SK-N-MC (cell line): Measurements from ENCODE around the gene TMIE.

ENCODE experiments used
- DNase-seq: peaks from one replicate; pipeline ENCODE4 v3.0.0-alpha.2; 2011; ENCODE audit warnings: low read depth, low spot score
- H3K27ac ChIP-seq: fragments of 200-600 bp; sonication (generic); 2 replicates; pipeline ENCODE4 v1.5.1; 2016; ENCODE audit warnings: mixed run types
- H3K36me3 ChIP-seq: fragments of 200-600 bp; sonication (generic); 2 replicates; pipeline ENCODE4 v1.6.1; 2017; ENCODE audit warnings: antibody characterized with exemption, low read length, mixed read lengths; ENCODE audit not compliant: insufficient read depth
- H3K4me3 ChIP-seq: fragments of 200-600 bp; sonication (generic); 2 replicates; pipeline ENCODE4 v1.5.1; 2016
- H3K9ac ChIP-seq: fragments of 200-600 bp; sonication (generic); 2 replicates; pipeline ENCODE4 v1.8.0; 2017; ENCODE audit warnings: mixed run types, mixed read lengths; ENCODE audit not compliant: insufficient read length
- H3K9me3 ChIP-seq: fragments of 200-600 bp; sonication (generic); 2 replicates; pipeline ENCODE4 v1.6.1; 2017; ENCODE audit warnings: low read depth, mild to moderate bottlenecking, antibody characterized with exemption, low read length, moderate library complexity, mixed read lengths
- EZH2 ChIP-seq: fragments of 200-600 bp; sonication (generic); IDR thresholded peaks from one replicate; pipeline ENCODE4 v1.6.1; 2017; ENCODE audit warnings: antibody characterized with exemption
- FOXP2 ChIP-seq: optimal IDR thresholded peaks from 2 replicates; pipeline ENCODE3; 2011; ENCODE audit warnings: mild to moderate bottlenecking, moderate library complexity; ENCODE audit not compliant: insufficient read depth; ENCODE audit errors: extremely low read length, control extremely low read depth
- POLR2AphosphoS5 ChIP-seq: IDR thresholded peaks from 2 replicates; pipeline ENCODE4 v1.6.1; 2012; ENCODE audit warnings: mild to moderate bottlenecking, low read depth, low read length, borderline replicate concordance

TMIE gene

DNA sequence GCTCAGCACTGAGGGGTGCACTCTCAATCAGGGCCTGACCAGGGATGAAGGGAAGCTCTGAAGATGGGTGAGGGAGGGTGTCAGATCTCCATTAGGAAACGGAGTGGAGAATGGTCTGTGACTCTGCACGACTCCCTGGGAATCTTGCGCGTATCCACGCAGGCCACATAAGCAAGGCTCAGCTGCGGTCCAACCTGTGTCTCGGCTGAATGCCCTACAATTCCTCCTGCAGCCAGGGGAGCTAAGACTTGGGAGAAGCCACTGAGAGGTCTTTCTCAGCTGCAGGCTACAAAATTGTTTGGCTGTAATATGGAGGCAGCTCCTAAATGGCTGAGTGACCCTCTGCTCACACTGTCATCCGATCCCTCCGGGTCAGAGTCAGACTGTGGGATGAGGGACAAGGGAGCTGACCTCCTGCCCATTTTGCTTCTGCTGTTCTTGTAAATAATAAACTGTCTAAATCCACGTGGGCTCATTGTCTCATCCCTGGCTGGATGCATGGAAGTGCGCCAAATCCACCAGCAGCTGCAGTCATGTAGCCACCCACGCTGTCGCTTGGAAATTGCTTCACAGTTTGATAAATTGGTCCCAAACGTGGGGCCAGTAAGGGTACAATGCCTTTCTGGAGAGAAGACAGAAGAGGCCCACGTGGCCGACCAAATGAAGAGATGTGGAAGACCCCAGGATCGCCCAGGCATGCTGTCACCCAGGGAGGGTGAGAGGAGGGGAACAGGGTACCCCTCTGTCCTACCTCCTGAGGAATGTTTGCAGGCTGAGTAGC lies 38.2 kb upstream of the TMIE start:
- Histone ChIP-seq H3K27ac (no peak overlapping the region), H3K4me3 (no peak overlapping the region), H3K9ac (no peak overlapping the region), H3K36me3 (no peaks in the 10 kb centered on the region), H3K9me3 (no peaks in the 10 kb centered on the region)
- TF ChIP-seq FOXP2: no peak
- no peak for TF ChIP-seq POLR2AphosphoS5
- TF ChIP-seq EZH2: no peak
- DNase-seq: no peak

GRCh38 chr3:46663591-46664135 lies 37.5 kb upstream of the TMIE start:
- no peak for DNase-seq
- H3K27ac ChIP-seq: no peak overlapping the region
- no peak for TF ChIP-seq POLR2AphosphoS5
- no peak for TF ChIP-seq EZH2
- H3K9ac ChIP-seq: no peak overlapping the region
- H3K9me3 ChIP-seq: no peaks in the 10 kb centered on the region
- no peak overlapping the region for H3K4me3 ChIP-seq
- no peaks in the 10 kb centered on the region for H3K36me3 ChIP-seq

GRCh38 chr3:46664188-46664970 lies 36.8 kb upstream of the TMIE start:
- no peak overlapping the region for H3K4me3 ChIP-seq
- TF ChIP-seq EZH2 (no peak), FOXP2 (no peak), POLR2AphosphoS5 (no peak)
- no peak overlapping the region for H3K27ac ChIP-seq
- H3K9me3 ChIP-seq: no peaks in the 10 kb centered on the region
- no peak overlapping the region for H3K9ac ChIP-seq
- no peaks in the 10 kb centered on the region for H3K36me3 ChIP-seq
- no peak for DNase-seq

DNA sequence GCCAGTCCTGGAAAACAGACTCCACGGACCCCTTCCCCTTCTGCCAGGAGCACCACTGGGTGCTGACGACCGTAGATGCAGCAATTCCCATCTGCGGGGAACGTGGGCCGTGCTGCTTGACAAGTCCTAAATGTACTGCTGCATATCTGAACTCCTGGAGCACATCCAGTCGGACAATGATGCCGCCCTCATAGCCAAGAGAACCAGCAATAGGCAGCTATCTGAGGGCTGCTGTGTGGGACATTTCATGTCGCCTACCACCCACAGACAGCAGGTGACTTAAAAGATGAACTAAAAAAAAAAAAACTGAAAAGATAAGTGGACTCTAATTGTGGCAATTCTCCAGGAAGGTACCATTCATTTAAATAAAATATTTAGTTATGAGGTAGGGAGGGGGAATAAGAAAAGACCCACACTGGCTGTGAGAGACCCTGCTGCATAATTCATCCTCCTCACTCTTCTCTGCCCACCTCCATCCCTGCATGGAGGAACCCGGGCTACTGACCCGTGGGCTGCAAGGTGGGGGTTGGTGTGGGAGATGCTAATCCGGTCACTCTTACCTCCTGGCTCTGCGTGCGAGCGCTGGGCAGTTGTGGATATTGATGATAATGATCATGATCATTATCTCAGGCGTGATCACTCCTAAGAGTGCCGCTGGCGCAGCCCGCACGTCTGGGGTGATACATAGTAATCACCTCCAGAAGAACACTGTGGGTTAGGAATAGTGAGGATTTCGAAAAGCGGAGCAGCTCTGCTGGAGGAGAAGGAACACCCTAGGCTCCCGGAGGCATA lies 36.0 kb upstream of the TMIE start:
- DNase-seq: no peak
- no peak for TF ChIP-seq FOXP2
- no peak for TF ChIP-seq EZH2
- TF ChIP-seq POLR2AphosphoS5: no peak
- H3K9me3 ChIP-seq: no peaks in the 10 kb centered on the region
- H3K9ac ChIP-seq: no peak overlapping the region
- H3K36me3 ChIP-seq: no peaks in the 10 kb centered on the region
- H3K27ac ChIP-seq: no peak overlapping the region
- no peak overlapping the region for H3K4me3 ChIP-seq

DNA sequence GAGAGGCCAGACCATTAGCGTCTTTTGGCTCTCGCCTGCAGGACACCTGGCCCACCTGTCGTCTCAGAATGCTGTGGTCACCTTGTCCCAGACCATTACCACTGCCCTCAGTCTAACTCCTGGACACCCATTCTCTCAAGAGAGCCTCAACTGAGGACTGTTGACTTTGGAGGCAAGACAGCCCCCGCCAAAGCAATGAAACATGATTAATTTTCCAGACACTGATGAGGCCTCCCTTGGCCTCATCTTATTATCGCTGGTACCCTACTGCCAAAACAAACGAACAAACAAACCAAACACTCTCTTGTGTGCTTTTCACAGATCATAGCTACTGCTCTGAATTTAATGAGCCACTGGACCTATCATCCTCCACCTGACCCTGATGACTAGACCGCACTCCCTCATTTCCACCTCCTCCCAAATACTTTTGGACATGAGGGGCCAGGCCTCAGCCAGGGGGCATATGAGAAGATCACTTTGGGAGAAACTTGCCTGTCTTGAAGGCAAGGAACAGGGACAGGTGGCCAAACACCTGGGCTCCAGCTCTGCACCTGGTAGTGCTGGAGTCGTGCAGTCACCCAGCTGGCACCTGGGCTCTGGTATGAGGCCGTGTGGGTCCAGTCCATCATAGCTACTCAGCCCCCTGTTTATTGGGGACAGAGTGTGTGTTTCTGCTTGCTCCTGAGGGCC lies 35.3 kb upstream of the TMIE start:
- no peak overlapping the region for H3K9ac ChIP-seq
- no peaks in the 10 kb centered on the region for H3K9me3 ChIP-seq
- DNase-seq: no peak
- H3K4me3 ChIP-seq: no peak overlapping the region
- no peak overlapping the region for H3K27ac ChIP-seq
- TF ChIP-seq FOXP2 (no peak), EZH2 (no peak), POLR2AphosphoS5 (no peak)
- no peaks in the 10 kb centered on the region for H3K36me3 ChIP-seq

GRCh38 chr3:46666453-46666845 lies 34.7 kb upstream of the TMIE start:
- DNase-seq: no peak
- H3K4me3 ChIP-seq: no peak overlapping the region
- H3K9me3 ChIP-seq: no peaks in the 10 kb centered on the region
- TF ChIP-seq POLR2AphosphoS5 (no peak), EZH2 (no peak), FOXP2 (no peak)
- no peak overlapping the region for H3K9ac ChIP-seq
- no peak overlapping the region for H3K27ac ChIP-seq
- no peaks in the 10 kb centered on the region for H3K36me3 ChIP-seq

- no peaks in the 10 kb centered on the region for H3K36me3 ChIP-seq
- H3K9me3 ChIP-seq: no peaks in the 10 kb centered on the region
- no peak overlapping the region for H3K27ac ChIP-seq
- H3K9ac ChIP-seq: no peak overlapping the region
- no peak for DNase-seq
- TF ChIP-seq POLR2AphosphoS5: no peak
- no peak overlapping the region for H3K4me3 ChIP-seq
These were observed 34.1 kb upstream of the TMIE start for GRCh38 chr3:46667061-46667621.

GRCh38 chr3:46667657-46668056 lies 33.5 kb upstream of the TMIE start:
- Histone ChIP-seq H3K4me3 (no peak overlapping the region), H3K9ac (no peak overlapping the region), H3K27ac (no peak overlapping the region), H3K36me3 (no peaks in the 10 kb centered on the region), H3K9me3 (no peaks in the 10 kb centered on the region)
- no peak for TF ChIP-seq POLR2AphosphoS5
- TF ChIP-seq FOXP2: no peak
- TF ChIP-seq EZH2: no peak
- DNase-seq: no peak
